Activated CD8-positive, alpha-beta T cell treated with anti-CD3 and anti-CD28 coated beads for 36 hours (primary cell): ENCODE data around the gene INTS11. TPM values are rescaled to one million over a fixed set of nuclear protein-coding genes. Genes with fewer than 3 reads are reported as not detected.

ENCODE experiments used
- ATAC-seq: fragments of 200-7000 bp; cut with Tn5 transposase; one replicate; pipeline ENCODE4 v1.10.0; 2021; ENCODE audit warnings: mild to moderate bottlenecking, moderate library complexity
- CTCF ChIA-PET: fragments of 350-600 bp; sonication (Branson Sonifier 250); formaldehyde crosslinking; loops from one replicate; lab custom pipeline; 2021; ENCODE audit warnings: antibody characterized with exemption; lab: Charles Lee
- POLR2A ChIA-PET: fragments of 350-600 bp; sonication (Branson Sonifier 250); formaldehyde crosslinking; loops from one replicate; lab custom pipeline; 2021; ENCODE audit warnings: antibody characterized with exemption; lab: Charles Lee
- DNase-seq: peaks from one replicate; pipeline ENCODE4 v3.0.0-alpha.2; 2020
- H3K27ac Mint-ChIP-seq: one replicate; pipeline ENCODE4 v1.8.0; 2021; ENCODE audit warnings: mild to moderate bottlenecking, mixed read lengths
- H3K27me3 Mint-ChIP-seq: one replicate; pipeline ENCODE4 v1.8.0; 2021; ENCODE audit warnings: mixed read lengths
- H3K36me3 Mint-ChIP-seq: one replicate; pipeline ENCODE4 v1.8.0; 2021; ENCODE audit warnings: low read depth, mixed read lengths
- H3K4me1 Mint-ChIP-seq: one replicate; pipeline ENCODE4 v1.8.0; 2021; ENCODE audit warnings: low read depth, mixed read lengths
- H3K4me3 Mint-ChIP-seq: one replicate; pipeline ENCODE4 v1.8.0; 2021; ENCODE audit warnings: mild to moderate bottlenecking, moderate library complexity, mixed read lengths
- H3K9me3 Mint-ChIP-seq: one replicate; pipeline ENCODE4 v1.8.0; 2021; ENCODE audit warnings: mixed read lengths
- CTCF ChIP-seq: fragments of 200-600 bp; IDR thresholded peaks from one replicate; pipeline ENCODE4 v1.8.0; 2022; ENCODE audit warnings: antibody characterized with exemption, mild to moderate bottlenecking
- intact Hi-C: fragments of 100-400 bp; cut with micrococcal nuclease; formaldehyde crosslinking; loops from one replicate; pipeline ENCODE4 v1.10.0; 2022
- total RNA-seq, 2 experiments: library from RNA; stranded (reverse); gene quantifications; one replicate each; pipeline ENCODE4 v1.2.3, GENCODE V29; 2021

INTS11 gene
- total RNA-seq, 2 experiments from 2014 or later, result 110 to 122 TPM

DNA sequence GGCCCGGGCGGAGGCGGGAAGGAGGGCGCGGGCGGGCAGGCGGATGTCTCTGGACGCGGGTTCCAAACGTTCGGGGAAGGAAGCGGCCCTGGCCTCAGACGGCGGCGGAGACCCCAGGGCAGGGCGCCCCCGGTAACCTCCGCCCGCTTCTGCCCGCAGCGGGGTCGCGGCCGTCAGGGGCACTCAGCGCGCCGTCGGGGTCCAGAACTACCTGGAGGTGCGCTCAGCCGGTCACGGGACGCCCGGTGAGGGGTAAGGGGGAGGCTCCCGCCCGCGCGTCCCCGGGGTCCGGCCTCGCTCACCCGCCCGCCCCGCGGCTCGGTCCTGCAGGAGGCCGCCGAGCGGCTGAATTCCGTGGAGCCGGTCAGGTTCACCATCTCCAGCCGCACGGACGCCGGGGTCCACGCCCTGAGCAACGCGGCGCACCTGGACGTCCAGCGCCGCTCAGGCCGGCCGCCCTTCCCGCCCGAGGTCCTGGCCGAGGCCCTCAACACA, 15.7 kb downstream of the INTS11 start:
- ATAC-seq (no peak), DNase-seq (no peak)
- H3K27ac Mint-ChIP-seq, result peak overlapping the region; percentile 82
- peaks cover 15% of the 10 kb centered on the region for H3K36me3 Mint-ChIP-seq
- POLR2A ChIA-PET, result interaction anchor here (1.7 kb wide), 1 partner anchor 11 kb away, joined by 9 read pairs; no protein-coding TSS in a partner anchor
- no peaks in the 10 kb centered on the region for H3K27me3 Mint-ChIP-seq
- peaks cover 23% of the 10 kb centered on the region for H3K4me1 Mint-ChIP-seq
- no peak for TF ChIP-seq CTCF
- intact Hi-C loops, result no loop called here
- no peaks in the 10 kb centered on the region for H3K9me3 Mint-ChIP-seq
- H3K4me3 Mint-ChIP-seq, result peak overlapping the region; percentile 79
- CTCF ChIA-PET, result interaction anchor here (1.0 to 1.6 kb wide), 2 partner anchors 19 to 93 kb away, joined by 3 to 4 read pairs; no protein-coding TSS in a partner anchor

DNA sequence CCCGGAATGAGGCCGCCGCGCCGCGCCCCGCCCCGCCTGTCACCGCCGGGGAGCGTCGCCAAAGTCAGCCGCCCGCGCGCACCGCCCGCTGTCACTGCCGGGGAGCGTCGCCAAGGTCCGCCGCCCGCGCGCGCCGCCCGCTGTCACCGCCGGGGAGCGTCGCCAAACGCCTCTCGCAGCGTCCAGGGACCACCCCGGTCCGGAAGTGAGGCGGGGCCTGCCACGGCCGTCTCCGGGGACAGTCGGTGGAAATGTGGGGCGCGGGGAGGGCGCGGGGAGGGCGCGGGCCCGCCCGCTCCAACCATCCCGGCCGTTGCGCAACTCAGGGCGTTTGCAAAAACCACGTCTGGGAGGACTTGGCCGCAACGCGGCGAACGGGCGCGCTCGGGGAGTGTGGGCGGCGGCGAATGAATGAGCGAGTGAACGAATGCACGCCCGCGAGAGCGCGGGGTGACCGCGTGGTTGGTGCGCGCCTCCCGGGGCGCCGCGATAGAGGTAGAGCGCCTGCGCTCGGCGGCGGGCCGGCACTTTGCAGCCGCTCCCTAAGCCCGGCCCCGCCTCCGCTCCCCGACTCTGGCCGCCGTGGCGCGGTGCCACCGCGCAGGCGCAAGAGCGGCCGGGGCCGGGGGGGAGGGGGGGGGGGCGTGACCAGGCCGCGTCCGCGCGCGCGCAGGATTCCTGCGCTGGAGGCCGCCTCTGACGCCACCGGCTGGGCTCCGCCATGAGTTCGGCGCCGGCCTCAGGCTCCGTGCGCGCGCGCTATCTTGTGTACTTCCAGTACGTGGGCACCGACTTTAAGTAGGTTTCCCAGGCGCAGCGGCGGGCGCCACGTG, 16.3 kb downstream of the INTS11 start, which contains the start of the genes ACAP3 and PUSL1:
ACAP3 (minus strand) TSS at position 8 of the 833 bp plus-strand sequence. CDS start 115 bp downstream, outside the sequence.
PUSL1 (plus strand) TSS at position 675 of the 833 bp plus-strand sequence; CDS start at position 722, 47 bp downstream.
- H3K27me3 Mint-ChIP-seq, result no peaks in the 10 kb centered on the region
- ChIA-PET POLR2A (no interaction called here), CTCF (no interaction called here)
- peak within 1 kb of the TSS; percentile 80 for H3K4me3 Mint-ChIP-seq
- DNase-seq (peak; percentile 90), ATAC-seq (peak; percentile 72)
- intact Hi-C loops, result no loop called here
- H3K4me1 Mint-ChIP-seq, result peaks cover 25% of the 10 kb centered on the region
- TF ChIP-seq CTCF, result no peak
- peaks cover 9% of the 10 kb centered on the region for H3K36me3 Mint-ChIP-seq
- no peaks in the 10 kb centered on the region for H3K9me3 Mint-ChIP-seq
- peak within 1 kb of the TSS; percentile 88 for H3K27ac Mint-ChIP-seq

- Mint-ChIP-seq H3K36me3 (peaks cover 4% of the 10 kb centered on the region), H3K9me3 (no peaks in the 10 kb centered on the region), H3K27ac (peak overlapping the region; percentile 39), H3K4me3 (peak overlapping the region; percentile 80), H3K27me3 (no peaks in the 10 kb centered on the region), H3K4me1 (peaks cover 25% of the 10 kb centered on the region)
- no peak for TF ChIP-seq CTCF
- intact Hi-C loops, result no loop called here
- ChIA-PET POLR2A (no interaction called here), CTCF (no interaction called here)
- ATAC-seq (no peak), DNase-seq (no peak)
These were observed 17.1 kb downstream of the INTS11 start for GRCh38 chr1:1307261-1307922.

DNA sequence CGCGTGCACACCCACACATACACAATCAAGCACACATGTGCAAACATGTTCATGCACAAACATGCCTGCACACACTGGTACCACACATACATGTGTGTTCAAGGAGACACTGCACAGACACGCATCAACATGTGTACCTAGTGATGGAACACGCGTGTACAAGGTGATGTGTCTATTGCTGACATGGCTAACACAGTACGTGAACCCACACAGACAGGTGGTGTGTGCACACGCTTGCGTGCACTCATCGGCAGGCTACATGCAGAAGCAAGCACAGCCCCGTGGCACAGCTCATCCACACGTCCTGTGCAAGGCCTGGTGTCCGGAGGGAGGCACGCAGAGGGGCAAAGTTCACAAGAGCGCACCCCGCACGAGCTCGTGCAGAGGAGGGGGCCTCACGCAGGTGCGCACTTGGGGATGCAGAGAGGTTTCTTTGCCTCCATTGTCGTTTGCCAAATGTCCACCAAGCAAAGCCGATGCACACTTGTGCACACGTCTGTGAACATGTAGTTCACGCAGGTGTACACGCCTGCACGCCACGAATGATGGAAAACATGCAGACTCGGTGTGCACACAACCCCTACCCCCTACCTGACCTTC, 17.7 kb downstream of the INTS11 start:
- Mint-ChIP-seq H3K4me1 (peaks cover 25% of the 10 kb centered on the region), H3K4me3 (peak overlapping the region; percentile 80), H3K27ac (peak overlapping the region; percentile 39), H3K27me3 (no peaks in the 10 kb centered on the region), H3K9me3 (no peaks in the 10 kb centered on the region), H3K36me3 (peaks cover 4% of the 10 kb centered on the region)
- POLR2A ChIA-PET, result no interaction called here
- no peak for ATAC-seq
- CTCF ChIA-PET, result no interaction called here
- DNase-seq, result peak; percentile 20
- intact Hi-C loops, result no loop called here
- no peak for TF ChIP-seq CTCF
